B cell (primary cell): ENCODE results near the gene GTPBP4.

Experiments used
- CTCF ChIP-seq: fragments of 200-600 bp; IDR thresholded peaks from one replicate; pipeline ENCODE4 v1.8.0; 2022; ENCODE audit warnings: antibody characterized with exemption, mild to moderate bottlenecking
- EZH2 ChIP-seq: IDR thresholded peaks from 2 replicates; pipeline ENCODE4 v1.6.1; 2012; ENCODE audit warnings: borderline replicate concordance, low read depth, mild to moderate bottlenecking, moderate library complexity, low read length; ENCODE audit not compliant: insufficient read depth, poor library complexity, severe bottlenecking

GRCh38 chr10:1020958-1021357 lies 32.7 kb downstream of the GTPBP4 start:
- TF ChIP-seq CTCF = no peak
- TF ChIP-seq EZH2 = no peak
